Mucosa of descending colon (tissue), 3 donors: ENCODE data around the gene E2F6. TPM values are rescaled to one million over a fixed set of nuclear protein-coding genes. Genes with fewer than 3 reads are reported as not detected.

Source experiments
- ATAC-seq: fragments of 200-7000 bp; cut with Tn5 transposase; one replicate; pipeline ENCODE4 v1.9.1; 2020; ENCODE audit warnings: mild to moderate bottlenecking, moderate library complexity
- DNase-seq, 3 donors: peaks; one replicate each; pipeline ENCODE4 v3.0.0-alpha.2; 2020
- H3K36me3 ChIP-seq: fragments of 200-600 bp; one replicate; pipeline ENCODE4 v1.8.0; 2021; ENCODE audit warnings: low read depth, mild to moderate bottlenecking
- H3K4me1 ChIP-seq: fragments of 200-600 bp; one replicate; pipeline ENCODE4 v1.8.0; 2021; ENCODE audit warnings: low read depth, mild to moderate bottlenecking
- H3K4me3 ChIP-seq: fragments of 200-600 bp; one replicate; pipeline ENCODE4 v1.8.0; 2021; ENCODE audit warnings: mild to moderate bottlenecking
- H3K9me3 ChIP-seq: fragments of 200-600 bp; one replicate; pipeline ENCODE4 v1.8.0; 2021; ENCODE audit warnings: mild to moderate bottlenecking
- CTCF ChIP-seq: fragments of 200-600 bp; IDR thresholded peaks from one replicate; pipeline ENCODE4 v1.8.0; 2022; ENCODE audit warnings: antibody characterized with exemption, mild to moderate bottlenecking
- intact Hi-C, 2 donors: fragments of 100-400 bp; cut with DNase I in 1 of 2; cut with micrococcal nuclease in 1 of 2; formaldehyde crosslinking; loops; one replicate each; pipeline versions ENCODE4 v1.11.0 to v1.11.1; 2022; cut with DNase I, micrococcal nuclease
- total RNA-seq, 3 donors: library from RNA; stranded (reverse); fragmentation: NEBNext Ultra II Directional in 2 of 3; extraction: Animal tissue kit (Norgen Biotek cat#: 25700) in 2 of 3; gene quantifications; one replicate each; pipeline versions ENCODE4 v1.2.1 to v1.2.4, GENCODE V29; 2021 to 2023
- donor health status: DM: no; HTN: no; CAD: no; lungs with moderate emphysema.
- donor health status: DM: no; HTN: no; CAD: no.
- donor health status: DM: no; HTN: yes; CAD: no.

E2F6 gene
- total RNA-seq, 3 donors from 2014 or later: 4.3 to 12.6 (median 5.6) TPM

GRCh38 chr2:11456251-11456650, 9.7 kb downstream of the E2F6 start:
- no peaks in the 10 kb centered on the region for H3K4me1 ChIP-seq
- H3K9me3 ChIP-seq: no peaks in the 10 kb centered on the region
- H3K36me3 ChIP-seq: no peaks in the 10 kb centered on the region
- intact Hi-C loops: no loop called here
- no peak for DNase-seq
- no peak for ATAC-seq
- no peak for TF ChIP-seq CTCF
- H3K4me3 ChIP-seq: no peak overlapping the region

- intact Hi-C loops: no loop called here
- TF ChIP-seq CTCF: no peak
Observed at GRCh38 chr2:11454824-11455223, 11.1 kb downstream of the E2F6 start.

GRCh38 chr2:11450791-11451190, 15.2 kb downstream of the E2F6 start:
- ATAC-seq: no peak
- H3K4me1 ChIP-seq: no peaks in the 10 kb centered on the region
- no peak for TF ChIP-seq CTCF
- no peak overlapping the region for H3K4me3 ChIP-seq
- H3K36me3 ChIP-seq: no peaks in the 10 kb centered on the region
- DNase-seq: no peak
- H3K9me3 ChIP-seq: no peaks in the 10 kb centered on the region
- intact Hi-C loops: no loop called here

More at GRCh38 chr2:11454824-11455223, 11.1 kb downstream of the E2F6 start:
- DNase-seq (no peak), ATAC-seq (no peak)
- Histone ChIP-seq H3K9me3 (no peaks in the 10 kb centered on the region), H3K4me1 (no peaks in the 10 kb centered on the region), H3K36me3 (no peaks in the 10 kb centered on the region), H3K4me3 (no peak overlapping the region)

- ATAC-seq: peak; percentile 84
- no peak overlapping the region for H3K4me3 ChIP-seq
- peak; percentile 60 for TF ChIP-seq CTCF
- no peaks in the 10 kb centered on the region for H3K4me1 ChIP-seq
- no peaks in the 10 kb centered on the region for H3K36me3 ChIP-seq
- peak in 2 of 3 donors; percentile 31 to 72 for DNase-seq
- intact Hi-C loops: no loop called here
- H3K9me3 ChIP-seq: no peaks in the 10 kb centered on the region
Observed at GRCh38 chr2:11446733-11447248, 19.2 kb downstream of the E2F6 start.

GRCh38 chr2:11444737-11445136, 21.2 kb downstream of the E2F6 start:
- intact Hi-C loops: no loop called here
- no peaks in the 10 kb centered on the region for H3K36me3 ChIP-seq

More at GRCh38 chr2:11444737-11445136, 21.2 kb downstream of the E2F6 start:
- no peak for DNase-seq
- no peak for ATAC-seq
- no peak for TF ChIP-seq CTCF
- no peaks in the 10 kb centered on the region for H3K9me3 ChIP-seq
- no peaks in the 10 kb centered on the region for H3K4me1 ChIP-seq
- H3K4me3 ChIP-seq: no peak overlapping the region
